Type B pancreatic cell (in vitro differentiated cells): ENCODE measurements around the gene PKP2. TPM values are rescaled to one million over a fixed set of nuclear protein-coding genes. Genes with fewer than 3 reads are reported as not detected.

Experiments used
- DNase-seq: peaks from one replicate; pipeline ENCODE4 v3.0.0; 2021; ENCODE audit warnings: mixed read lengths; ENCODE audit not compliant: unreplicated experiment; ENCODE audit errors: extremely low spot score
- H3K27ac Mint-ChIP-seq: 2 replicates; pipeline ENCODE4 v1.8.0; 2021; ENCODE audit warnings: mild to moderate bottlenecking, mixed read lengths
- H3K27me3 Mint-ChIP-seq: 2 replicates; pipeline ENCODE4 v1.8.0; 2021; ENCODE audit warnings: mixed read lengths
- H3K36me3 Mint-ChIP-seq: 2 replicates; pipeline ENCODE4 v1.8.0; 2021; ENCODE audit warnings: mixed read lengths
- H3K4me1 Mint-ChIP-seq: one replicate; pipeline ENCODE4 v1.8.0; 2021; ENCODE audit warnings: mixed read lengths; ENCODE audit not compliant: unreplicated experiment
- H3K4me3 Mint-ChIP-seq: 2 replicates; pipeline ENCODE4 v1.8.0; 2021; ENCODE audit warnings: mild to moderate bottlenecking, mixed read lengths
- H3K9me3 Mint-ChIP-seq: 2 replicates; pipeline ENCODE4 v1.8.0; 2021; ENCODE audit warnings: mixed read lengths
- total RNA-seq: library from RNA; stranded (reverse); gene quantifications from 2 replicates; pipeline ENCODE4 v1.2.1, GENCODE V29; 2021; ENCODE audit warnings: low replicate concordance
- TF ChIP-seq, protein P1 (sequence below): fragments of 200-600 bp; sonication (generic); conservative IDR thresholded peaks from 2 replicates; pipeline ENCODE4 v1.5.0; 2021; ENCODE audit warnings: antibody characterized with exemption, mild to moderate bottlenecking

The PKP2 gene
- total RNA-seq, 1 donor from 2014 or later: 29.5 TPM

- no peak for DNase-seq
- Mint-ChIP-seq H3K36me3 (no peaks in the 10 kb centered on the region), H3K4me3 (no peak overlapping the region), H3K9me3 (no peaks in the 10 kb centered on the region), H3K27me3 (peaks cover 7% of the 10 kb centered on the region), H3K27ac (no peak overlapping the region), H3K4me1 (no peaks in the 10 kb centered on the region)
- TF ChIP-seq, protein P1, sequence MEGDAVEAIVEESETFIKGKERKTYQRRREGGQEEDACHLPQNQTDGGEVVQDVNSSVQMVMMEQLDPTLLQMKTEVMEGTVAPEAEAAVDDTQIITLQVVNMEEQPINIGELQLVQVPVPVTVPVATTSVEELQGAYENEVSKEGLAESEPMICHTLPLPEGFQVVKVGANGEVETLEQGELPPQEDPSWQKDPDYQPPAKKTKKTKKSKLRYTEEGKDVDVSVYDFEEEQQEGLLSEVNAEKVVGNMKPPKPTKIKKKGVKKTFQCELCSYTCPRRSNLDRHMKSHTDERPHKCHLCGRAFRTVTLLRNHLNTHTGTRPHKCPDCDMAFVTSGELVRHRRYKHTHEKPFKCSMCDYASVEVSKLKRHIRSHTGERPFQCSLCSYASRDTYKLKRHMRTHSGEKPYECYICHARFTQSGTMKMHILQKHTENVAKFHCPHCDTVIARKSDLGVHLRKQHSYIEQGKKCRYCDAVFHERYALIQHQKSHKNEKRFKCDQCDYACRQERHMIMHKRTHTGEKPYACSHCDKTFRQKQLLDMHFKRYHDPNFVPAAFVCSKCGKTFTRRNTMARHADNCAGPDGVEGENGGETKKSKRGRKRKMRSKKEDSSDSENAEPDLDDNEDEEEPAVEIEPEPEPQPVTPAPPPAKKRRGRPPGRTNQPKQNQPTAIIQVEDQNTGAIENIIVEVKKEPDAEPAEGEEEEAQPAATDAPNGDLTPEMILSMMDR: no peak
Measured at GRCh38 chr12:32777159-32777558, 119.4 kb downstream of the PKP2 start.

DNA sequence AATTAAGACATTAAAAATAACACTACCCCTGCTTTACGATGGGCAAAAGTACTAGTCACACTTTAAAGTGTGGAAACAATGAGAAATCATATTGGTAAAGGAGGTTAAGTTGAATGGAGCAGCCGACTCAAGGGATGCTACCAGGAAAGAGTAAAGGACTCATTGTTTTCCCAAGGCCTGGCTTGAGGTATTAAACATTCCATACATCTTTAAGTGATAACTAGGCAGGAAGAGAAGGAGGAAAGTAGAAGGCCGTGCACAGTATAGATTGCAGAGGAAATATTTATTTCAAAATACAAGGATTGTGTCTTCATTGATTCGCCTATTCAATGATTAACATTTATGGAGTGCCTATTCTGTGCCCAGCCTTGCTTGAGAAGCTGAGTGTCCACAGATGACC is 120.3 kb downstream of the PKP2 start:
- H3K27me3 Mint-ChIP-seq: peaks cover 7% of the 10 kb centered on the region
- DNase-seq: no peak
- H3K9me3 Mint-ChIP-seq: no peaks in the 10 kb centered on the region
- no peak overlapping the region for H3K27ac Mint-ChIP-seq
- TF ChIP-seq, protein P1: no peak
- no peak overlapping the region for H3K4me3 Mint-ChIP-seq
- H3K36me3 Mint-ChIP-seq: no peaks in the 10 kb centered on the region
- H3K4me1 Mint-ChIP-seq: no peaks in the 10 kb centered on the region

GRCh38 chr12:32773691-32774090 is 122.9 kb downstream of the PKP2 start:
- Mint-ChIP-seq H3K27ac (peak overlapping the region; percentile 17), H3K36me3 (no peaks in the 10 kb centered on the region), H3K4me1 (no peaks in the 10 kb centered on the region), H3K9me3 (no peaks in the 10 kb centered on the region), H3K4me3 (no peak overlapping the region), H3K27me3 (peaks cover 6% of the 10 kb centered on the region)
- TF ChIP-seq, protein P1: no peak
- no peak for DNase-seq

DNA sequence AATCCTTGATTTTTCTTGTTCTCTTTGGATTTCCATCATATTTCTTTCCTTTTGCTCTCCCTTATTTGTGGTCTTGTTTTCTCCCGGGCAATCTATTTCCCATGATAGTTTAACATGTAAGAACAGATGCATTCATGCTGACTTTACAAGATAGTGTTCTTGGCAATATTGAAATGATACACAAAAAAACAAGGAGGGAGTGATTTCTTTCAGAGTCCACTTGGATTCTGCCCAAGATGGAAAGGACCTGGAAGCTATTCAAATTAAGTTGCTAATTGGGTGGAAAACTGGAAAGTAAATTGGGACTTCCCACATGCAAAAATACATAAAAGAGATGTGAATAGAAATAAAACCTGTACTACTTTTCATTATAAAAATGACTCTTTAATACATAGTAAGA is 126.4 kb downstream of the PKP2 start:
- H3K27ac Mint-ChIP-seq: no peak overlapping the region
- DNase-seq: no peak
- H3K36me3 Mint-ChIP-seq: peaks cover 4% of the 10 kb centered on the region
- H3K4me1 Mint-ChIP-seq: no peaks in the 10 kb centered on the region
- H3K4me3 Mint-ChIP-seq: no peak overlapping the region
- H3K27me3 Mint-ChIP-seq: peaks cover 11% of the 10 kb centered on the region
- TF ChIP-seq, protein P1: no peak
- H3K9me3 Mint-ChIP-seq: no peaks in the 10 kb centered on the region

- Mint-ChIP-seq H3K36me3 (peaks cover 4% of the 10 kb centered on the region), H3K27ac (no peak overlapping the region), H3K27me3 (peaks cover 11% of the 10 kb centered on the region), H3K4me1 (no peaks in the 10 kb centered on the region), H3K9me3 (no peaks in the 10 kb centered on the region), H3K4me3 (no peak overlapping the region)
- no peak for DNase-seq
- TF ChIP-seq, protein P1: no peak
Measured at GRCh38 chr12:32768518-32768917, 128.1 kb downstream of the PKP2 start.

DNA sequence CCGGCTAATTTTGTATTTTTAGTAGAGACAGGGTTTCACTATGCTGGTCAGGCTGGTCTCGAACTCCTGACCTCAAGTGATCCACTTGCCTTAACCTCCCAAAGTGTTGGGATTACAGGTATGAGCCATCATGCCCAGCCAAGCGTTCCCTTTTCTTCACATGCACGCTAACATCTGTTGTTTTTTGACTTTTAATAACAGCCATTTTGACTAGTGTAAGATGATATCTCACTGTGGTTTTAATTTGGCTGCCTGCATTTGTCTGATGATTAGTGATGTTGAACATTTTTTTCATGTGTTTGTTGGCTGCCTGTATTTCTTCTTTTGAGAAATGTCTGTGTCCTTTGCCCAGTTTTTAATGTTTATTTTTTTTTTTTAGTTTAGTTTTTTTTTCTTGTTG is 130.7 kb downstream of the PKP2 start:
- peaks cover 24% of the 10 kb centered on the region for H3K27me3 Mint-ChIP-seq
- H3K4me3 Mint-ChIP-seq: no peak overlapping the region
- no peak overlapping the region for H3K27ac Mint-ChIP-seq
- H3K4me1 Mint-ChIP-seq: no peaks in the 10 kb centered on the region
- peaks cover 4% of the 10 kb centered on the region for H3K36me3 Mint-ChIP-seq
- no peaks in the 10 kb centered on the region for H3K9me3 Mint-ChIP-seq
- TF ChIP-seq, protein P1: no peak
- DNase-seq: no peak
